GM03348 (cell line): ENCODE measurements around the gene CCDC102A.
A peak's percentile ranks its signal among the peaks of the same experiment; 100 is the strongest.

Experiments
- DNase-seq: peaks from one replicate; pipeline ENCODE4 v3.0.0; 2012; ENCODE audit warnings: low spot score

The CCDC102A gene

GRCh38 chr16:57462209-57462977 is 74.0 kb downstream of the CCDC102A start, which contains the start of gene POLR2C:
POLR2C (plus strand) TSS chr16:57462679; CDS start chr16:57462725, 46 bp downstream.
- DNase-seq: peak; percentile 94
